ENCODE data around the gene VEGFC.

The VEGFC gene

GRCh38 chr4:176798540-176798939 is 5.8 kb upstream of the VEGFC start:
- no peak for FAIRE-seq

- no peak for FAIRE-seq
These were observed 2.7 kb upstream of the VEGFC start for GRCh38 chr4:176795441-176795840.

DNA sequence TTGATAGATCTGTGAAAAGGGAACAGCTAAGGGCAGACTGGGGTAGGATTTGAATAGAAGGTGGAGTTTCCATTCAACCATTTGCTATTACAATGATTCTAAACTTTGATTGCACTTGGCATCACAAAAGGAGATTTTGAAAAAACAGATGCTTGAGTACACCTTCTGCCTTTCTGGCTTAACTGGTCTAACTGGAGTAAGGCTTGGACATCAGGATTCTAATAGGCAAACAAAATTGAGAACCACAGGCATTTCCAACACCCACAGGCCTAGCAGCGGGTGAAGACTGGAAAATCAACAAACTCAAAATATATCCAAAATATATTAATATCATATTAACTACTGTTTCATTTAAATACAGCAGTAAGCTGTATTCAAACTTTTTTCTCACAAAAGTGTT is 1.9 kb upstream of the VEGFC start:
- FAIRE-seq, result no peak

DNA sequence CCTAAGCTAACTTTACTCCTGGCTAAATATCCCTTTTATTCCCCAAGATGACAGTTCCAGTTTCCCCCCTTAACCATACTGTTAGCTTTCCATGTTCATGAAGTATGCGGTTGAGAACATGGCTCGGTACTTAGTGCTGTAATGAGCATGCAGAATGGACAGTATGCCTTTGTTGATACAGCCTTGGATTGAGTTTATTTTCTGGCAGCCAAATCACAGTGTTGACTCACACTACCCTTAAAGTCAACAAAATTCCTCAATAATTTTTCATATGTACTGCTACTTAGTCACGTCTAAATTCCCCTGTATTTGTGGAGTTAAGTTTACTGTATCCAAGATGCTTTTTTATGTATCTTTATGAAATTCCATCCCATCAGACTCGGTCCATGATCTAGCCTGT is 1.4 kb upstream of the VEGFC start:
- no peak for FAIRE-seq

DNA sequence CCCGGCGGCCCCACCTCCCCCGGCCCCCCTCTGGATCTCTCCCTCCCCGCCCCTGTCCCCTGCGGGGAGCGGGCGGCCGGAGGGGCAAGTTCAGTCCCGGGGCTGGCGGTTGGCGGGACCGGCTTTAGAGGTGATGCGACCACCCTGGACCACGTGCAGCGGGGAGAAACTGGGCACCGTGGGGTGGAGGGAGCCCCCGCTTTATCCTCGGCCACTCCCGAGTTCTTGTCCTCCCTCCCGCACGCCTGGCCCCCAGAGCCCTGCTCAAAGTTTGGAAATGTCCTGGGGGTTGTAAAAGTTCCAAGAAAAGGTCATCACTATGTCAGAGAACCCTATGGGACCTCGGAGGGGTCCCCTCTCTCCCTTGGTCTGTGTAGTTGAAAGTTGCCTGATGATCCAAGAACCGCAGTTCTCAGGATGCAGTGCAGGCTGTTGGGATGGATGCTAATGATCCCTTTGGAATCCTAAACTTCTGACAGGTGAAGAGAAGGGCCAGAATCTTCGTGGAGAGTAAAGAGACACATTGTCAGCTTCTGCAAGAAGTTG is 411 bp upstream of the VEGFC start:
- FAIRE-seq, result no peak

DNA sequence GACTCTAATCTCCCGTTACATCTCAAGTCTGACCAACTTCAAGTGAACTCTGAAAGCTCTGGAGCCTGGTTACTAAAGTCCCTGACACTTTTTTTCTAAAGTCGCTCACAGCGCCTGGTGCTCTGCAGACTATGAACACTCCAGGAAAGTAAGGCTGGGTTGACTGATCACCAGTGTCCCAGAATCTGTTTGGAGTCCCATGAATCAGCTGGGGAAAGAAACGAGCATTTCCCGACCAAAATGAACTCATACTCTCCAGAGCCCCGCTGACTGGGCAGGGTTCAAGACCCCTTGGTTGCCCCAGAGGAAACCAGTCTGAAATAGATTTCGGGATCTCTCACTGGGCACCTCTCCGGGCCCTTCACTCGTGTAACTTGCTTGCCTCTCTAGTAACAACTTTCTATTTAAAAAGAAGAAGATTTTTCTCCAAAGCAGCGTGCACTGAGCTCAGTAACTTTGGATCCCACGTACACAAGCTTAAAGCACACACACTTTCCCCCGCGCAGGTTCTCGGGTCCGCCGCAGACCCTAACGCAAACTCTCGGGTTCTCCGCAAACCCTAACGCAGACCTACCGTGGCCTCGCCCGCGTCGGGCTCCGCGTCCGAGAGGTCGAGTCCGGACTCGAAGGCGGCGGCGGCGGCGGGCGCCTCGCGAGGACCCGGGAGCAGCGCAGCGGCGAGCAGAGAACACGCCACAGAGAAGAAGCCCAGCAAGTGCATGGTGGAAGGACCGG is 964 bp downstream of the VEGFC start:
- no peak for FAIRE-seq

DNA sequence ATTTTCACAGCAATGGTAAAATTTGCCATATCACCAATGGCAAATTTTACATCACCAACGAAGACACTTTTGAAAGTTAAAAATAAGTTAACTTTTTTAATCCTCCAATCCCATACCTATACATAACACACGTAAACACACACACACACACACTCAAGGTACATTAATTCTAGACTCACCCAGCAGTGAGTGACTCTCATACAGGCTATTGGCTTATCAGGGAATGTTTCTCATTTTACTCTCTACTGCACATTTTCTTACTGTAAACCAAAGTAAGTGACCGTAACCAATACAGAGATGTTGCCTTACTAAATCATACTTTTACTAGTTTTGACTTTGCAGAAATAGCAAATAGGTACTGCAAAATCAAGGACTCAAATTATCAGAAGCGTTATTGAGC is 2.3 kb downstream of the VEGFC start:
- no peak for FAIRE-seq

DNA sequence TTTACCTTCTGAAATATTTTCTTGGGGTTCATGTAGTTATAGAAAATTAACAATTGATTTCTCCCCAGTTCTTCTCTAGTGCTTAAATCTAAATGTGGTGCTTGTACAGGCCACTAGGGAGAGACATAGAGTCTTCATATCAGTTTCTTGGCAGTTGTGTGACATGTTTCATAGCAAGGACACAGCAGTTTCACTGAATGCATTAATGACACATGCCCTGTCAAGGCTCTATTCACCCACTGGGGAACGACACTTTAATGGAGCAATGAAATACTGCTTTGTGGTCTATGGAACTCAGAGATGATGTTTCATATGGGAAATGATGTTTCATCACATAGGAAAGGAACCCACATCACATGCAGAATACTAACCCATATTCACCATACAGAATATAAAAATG is 2.8 kb downstream of the VEGFC start:
- no peak for FAIRE-seq

DNA sequence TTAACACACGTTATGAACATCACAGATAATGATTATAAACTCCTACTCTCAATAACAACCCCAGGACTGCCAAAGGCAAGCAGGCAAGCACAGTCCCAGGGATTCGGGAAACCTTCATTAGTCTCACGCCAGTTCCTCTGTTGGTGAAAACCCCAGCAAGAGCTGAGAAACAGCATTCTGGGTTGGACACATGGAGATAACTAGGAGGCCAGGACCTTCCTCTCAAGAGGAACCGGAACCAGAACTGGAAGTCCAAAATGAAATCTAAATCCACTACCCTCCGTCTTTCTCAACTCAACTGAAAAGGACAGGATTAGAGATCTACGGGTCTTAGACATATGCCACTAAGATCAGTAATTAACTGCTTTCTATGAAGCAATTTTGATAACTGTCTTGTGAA is 3.8 kb downstream of the VEGFC start:
- FAIRE-seq, result no peak

- FAIRE-seq, result no peak
These were observed 4.5 kb downstream of the VEGFC start for GRCh38 chr4:176788248-176788647.

- no peak for FAIRE-seq
These were observed 7.9 kb downstream of the VEGFC start for GRCh38 chr4:176784816-176785215.

DNA sequence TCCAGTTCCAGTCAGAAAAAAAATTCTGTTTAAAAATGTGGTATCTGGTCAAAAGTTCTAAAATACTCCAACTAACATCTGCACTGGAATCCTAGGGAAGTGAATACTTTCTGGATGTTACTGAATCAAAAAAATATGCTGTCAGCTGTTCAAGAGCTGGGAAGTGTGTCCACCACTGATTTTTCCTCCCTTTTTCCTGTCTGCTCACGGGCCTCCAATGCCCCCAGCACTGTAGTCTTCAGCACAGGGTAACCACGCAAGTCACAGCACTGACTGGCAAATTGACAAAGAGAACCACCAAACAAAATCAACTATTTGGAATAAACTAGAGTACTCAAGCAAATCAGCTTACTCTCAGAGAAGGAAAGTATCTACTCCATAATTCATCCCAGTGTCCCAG is 9.9 kb downstream of the VEGFC start:
- FAIRE-seq, result no peak

GRCh38 chr4:176782191-176782590 is 10.5 kb downstream of the VEGFC start:
- FAIRE-seq, result no peak

GRCh38 chr4:176781739-176782100 is 11.0 kb downstream of the VEGFC start:
- FAIRE-seq, result no peak

GRCh38 chr4:176780995-176781738 is 11.6 kb downstream of the VEGFC start:
- FAIRE-seq, result no peak

- FAIRE-seq, result no peak
These were observed 13.3 kb downstream of the VEGFC start for GRCh38 chr4:176779421-176779820.

DNA sequence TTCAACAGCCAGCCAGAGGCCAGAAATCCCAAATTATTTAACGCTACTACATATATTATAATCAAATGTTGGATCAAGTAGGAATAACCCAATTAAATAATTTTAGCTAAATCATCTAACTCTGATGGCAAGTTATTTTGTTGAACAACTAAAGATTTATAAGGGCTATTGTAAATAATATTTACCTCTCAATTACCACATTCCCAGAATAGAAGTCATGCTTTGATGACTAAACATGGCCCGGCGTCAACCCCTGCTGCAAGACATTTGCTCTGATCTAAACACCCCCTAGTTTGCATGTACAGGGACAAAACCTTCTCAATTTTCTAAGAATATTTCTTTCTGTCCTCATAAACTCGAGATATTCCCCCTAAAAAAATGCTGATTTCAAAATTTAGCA is 14.2 kb downstream of the VEGFC start:
- FAIRE-seq, result no peak

- FAIRE-seq, result no peak
These were observed 14.7 kb downstream of the VEGFC start for GRCh38 chr4:176778063-176778462.

- no peak for FAIRE-seq
These were observed 17.4 kb downstream of the VEGFC start for GRCh38 chr4:176775338-176775737.

- no peak for FAIRE-seq
These were observed 17.9 kb downstream of the VEGFC start for GRCh38 chr4:176774852-176775251.

DNA sequence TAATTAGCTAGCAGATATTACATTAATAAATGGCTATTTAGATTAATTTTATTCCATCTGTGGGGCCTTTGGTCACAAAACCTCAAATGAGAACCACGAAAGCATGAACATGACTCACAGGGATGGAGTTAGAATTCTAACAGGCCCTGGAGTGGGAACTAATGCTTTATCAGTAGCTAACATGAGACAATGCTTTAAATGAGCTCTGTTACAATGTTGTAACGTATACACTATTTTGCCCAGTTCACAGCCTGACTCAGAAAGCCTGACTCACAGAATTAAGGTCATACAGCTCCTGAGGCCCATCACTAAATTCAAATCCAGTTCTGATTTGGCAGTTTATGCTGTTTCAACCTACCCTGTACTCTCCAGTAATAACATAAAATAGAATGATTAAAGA is 23.2 kb downstream of the VEGFC start:
- no peak for FAIRE-seq

GRCh38 chr4:176767183-176767582 is 25.5 kb downstream of the VEGFC start:
- FAIRE-seq, result no peak

- no peak for FAIRE-seq
These were observed 29.9 kb downstream of the VEGFC start for GRCh38 chr4:176762661-176763308.

DNA sequence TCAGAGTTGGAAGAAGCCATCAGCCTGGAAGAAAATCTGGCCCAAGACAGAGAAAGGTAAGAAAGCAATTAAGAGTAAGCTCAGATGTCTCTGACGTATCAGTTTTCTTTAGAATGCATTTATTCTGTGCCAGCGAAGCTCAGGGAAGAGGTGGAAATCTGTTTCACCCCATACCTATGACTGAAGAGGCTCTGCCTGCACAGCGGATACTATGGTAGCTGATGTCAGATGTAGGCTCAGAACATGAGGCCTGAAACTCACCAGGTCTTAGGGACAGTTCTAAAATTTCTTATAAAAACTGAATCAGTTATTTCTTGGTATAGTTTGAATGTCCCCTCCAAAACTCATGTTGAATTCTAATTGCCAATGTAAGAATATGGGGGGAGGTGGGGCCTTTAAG is 30.9 kb downstream of the VEGFC start:
- no peak for FAIRE-seq
